Liver (tissue), 3 donors: Measurements from ENCODE around the gene TAF5.

Experiments used
- CTCF ChIP-seq: fragments of 150-350 bp; IDR thresholded peaks from 2 replicates; pipeline ENCODE4 v1.5.1; 2017; ENCODE audit warnings: improper control_type of control experiment, low read depth, low read length; ENCODE audit not compliant: missing input control
- HNF4A ChIP-seq, 2 donors: conservative IDR thresholded peaks; 2 replicates each; pipeline ENCODE4 v1.6.1; 2016; ENCODE audit warnings: antibody characterized with exemption in 2 of 2, mild to moderate bottlenecking in 2 of 2
- JUND ChIP-seq, 2 donors: IDR thresholded peaks; 2 replicates each; pipeline ENCODE4 v1.6.1; 2016; ENCODE audit warnings: antibody characterized with exemption in 2 of 2
- MAX ChIP-seq: IDR thresholded peaks from 2 replicates; pipeline ENCODE4 v1.6.1; 2016; ENCODE audit warnings: antibody characterized with exemption
- RAD21 ChIP-seq, 2 donors: IDR thresholded peaks; 2 replicates each; pipeline ENCODE4 v1.6.1; 2016; ENCODE audit warnings: antibody characterized with exemption in 2 of 2, mild to moderate bottlenecking in 2 of 2
- SP1 ChIP-seq: IDR thresholded peaks from 2 replicates; pipeline ENCODE4 v1.6.1; 2018; ENCODE audit warnings: antibody characterized with exemption, mild to moderate bottlenecking
- YY1 ChIP-seq: IDR thresholded peaks from 2 replicates; pipeline ENCODE4 v1.6.1; 2016; ENCODE audit warnings: antibody characterized with exemption, mild to moderate bottlenecking
- TF ChIP-seq, protein P1 (sequence below): IDR thresholded peaks from 2 replicates; pipeline ENCODE4 v1.6.1; 2016; ENCODE audit warnings: antibody characterized with exemption, mild to moderate bottlenecking
- donor health status: healthy.
- donor health status: healthy.

DNA sequence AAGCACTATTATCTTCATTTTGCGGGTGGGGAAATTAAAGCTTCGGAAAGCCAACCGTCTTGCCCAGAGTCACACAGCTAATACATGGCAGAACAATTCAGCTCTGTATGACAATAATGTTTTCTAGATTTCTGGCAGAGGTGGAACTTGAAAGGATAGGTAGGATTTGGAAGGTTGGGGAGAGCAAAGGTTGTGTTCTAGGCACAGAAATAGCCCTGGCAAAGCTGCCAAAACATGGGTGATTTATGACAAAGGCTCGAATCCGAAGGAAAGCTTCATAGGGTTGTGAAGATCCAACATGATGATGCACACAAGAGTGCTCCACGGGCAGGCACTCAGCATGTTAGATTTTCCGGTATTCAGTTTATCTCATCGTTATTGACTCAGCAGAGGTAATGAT is 47.8 kb downstream of the TAF5 start:
- no peak for TF ChIP-seq CTCF
- TF ChIP-seq SP1: peak; percentile 31
- TF ChIP-seq MAX: no peak
- TF ChIP-seq, protein P1, sequence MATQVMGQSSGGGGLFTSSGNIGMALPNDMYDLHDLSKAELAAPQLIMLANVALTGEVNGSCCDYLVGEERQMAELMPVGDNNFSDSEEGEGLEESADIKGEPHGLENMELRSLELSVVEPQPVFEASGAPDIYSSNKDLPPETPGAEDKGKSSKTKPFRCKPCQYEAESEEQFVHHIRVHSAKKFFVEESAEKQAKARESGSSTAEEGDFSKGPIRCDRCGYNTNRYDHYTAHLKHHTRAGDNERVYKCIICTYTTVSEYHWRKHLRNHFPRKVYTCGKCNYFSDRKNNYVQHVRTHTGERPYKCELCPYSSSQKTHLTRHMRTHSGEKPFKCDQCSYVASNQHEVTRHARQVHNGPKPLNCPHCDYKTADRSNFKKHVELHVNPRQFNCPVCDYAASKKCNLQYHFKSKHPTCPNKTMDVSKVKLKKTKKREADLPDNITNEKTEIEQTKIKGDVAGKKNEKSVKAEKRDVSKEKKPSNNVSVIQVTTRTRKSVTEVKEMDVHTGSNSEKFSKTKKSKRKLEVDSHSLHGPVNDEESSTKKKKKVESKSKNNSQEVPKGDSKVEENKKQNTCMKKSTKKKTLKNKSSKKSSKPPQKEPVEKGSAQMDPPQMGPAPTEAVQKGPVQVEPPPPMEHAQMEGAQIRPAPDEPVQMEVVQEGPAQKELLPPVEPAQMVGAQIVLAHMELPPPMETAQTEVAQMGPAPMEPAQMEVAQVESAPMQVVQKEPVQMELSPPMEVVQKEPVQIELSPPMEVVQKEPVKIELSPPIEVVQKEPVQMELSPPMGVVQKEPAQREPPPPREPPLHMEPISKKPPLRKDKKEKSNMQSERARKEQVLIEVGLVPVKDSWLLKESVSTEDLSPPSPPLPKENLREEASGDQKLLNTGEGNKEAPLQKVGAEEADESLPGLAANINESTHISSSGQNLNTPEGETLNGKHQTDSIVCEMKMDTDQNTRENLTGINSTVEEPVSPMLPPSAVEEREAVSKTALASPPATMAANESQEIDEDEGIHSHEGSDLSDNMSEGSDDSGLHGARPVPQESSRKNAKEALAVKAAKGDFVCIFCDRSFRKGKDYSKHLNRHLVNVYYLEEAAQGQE: no peak
- TF ChIP-seq RAD21 (IDR thresholded peaks at IDR 0.05): no peak
- no peak for TF ChIP-seq JUND (IDR thresholded peaks at IDR 0.05)
- peak; percentile 24 to 32 for TF ChIP-seq HNF4A (conservative IDR thresholded peaks at IDR 0.05)
- TF ChIP-seq YY1: no peak
